Endothelial cell of umbilical vein (primary cell): ENCODE results near the gene CYB5A. TPM values are rescaled to one million over a fixed set of nuclear protein-coding genes. Genes with fewer than 3 reads are reported as not detected.

Experiments
- BruUV-seq: library from RNA; stranded (reverse); fragments of 400-500 nt; replicated peaks from 2 replicates; lab custom pipeline; 2021; lab: Mats Ljungman, UMichigan
- CTCF ChIA-PET: fragments of 300-600, 350-600 bp; sonication (Branson Sonifier 250); formaldehyde crosslinking; loops from one replicate; lab custom pipeline; 2021; ENCODE audit warnings: antibody characterized with exemption, inconsistent platforms; lab: Charles Lee
- POLR2A ChIA-PET: fragments of 300-600, 350-600 bp; sonication (Branson Sonifier 250); formaldehyde crosslinking; loops from one replicate; lab custom pipeline; 2021; ENCODE audit warnings: antibody characterized with exemption, inconsistent platforms; lab: Charles Lee
- DNase-seq: peaks from one replicate; pipeline ENCODE4 v3.0.0-alpha.2; 2011; ENCODE audit warnings: low read depth, low spot score
- FAIRE-seq: peaks from 2 replicates; lab custom pipeline; 2011; peaks lifted over from hg19 to GRCh38; lab: Jason Lieb, UNC
- H2AFZ ChIP-seq: 2 replicates; pipeline ENCODE4 v1.6.0; 2012; ENCODE audit warnings: low read depth, low read length, control low read depth, inconsistent platforms
- H3K27ac ChIP-seq: 2 replicates; pipeline ENCODE4 v1.5.1; 2011; ENCODE audit warnings: low read depth, mild to moderate bottlenecking, control low read depth, low read length, moderate library complexity; ENCODE audit not compliant: insufficient read depth
- H3K27me3 ChIP-seq, 2 experiments: 2 replicates each; pipeline versions ENCODE4 v1.6.0 to v1.6.1; 2011; ENCODE audit warnings: low read length in 2 of 2, mixed read lengths in 1 of 2; ENCODE audit not compliant: control insufficient read depth in 2 of 2, insufficient read depth in 2 of 2
- H3K36me3 ChIP-seq, 2 experiments: 2 replicates in 1 of 2; 3 replicates in 1 of 2; pipeline ENCODE4 v1.5.1; 2011; ENCODE audit warnings: low read length in 2 of 2, mild to moderate bottlenecking in 1 of 2, moderate library complexity in 1 of 2; ENCODE audit not compliant: control insufficient read depth in 2 of 2, insufficient read depth in 2 of 2; ENCODE audit errors: extremely low read depth in 1 of 2
- H3K4me1 ChIP-seq: 3 replicates; pipeline ENCODE4 v1.5.1; 2011; ENCODE audit warnings: mild to moderate bottlenecking, low read length; ENCODE audit not compliant: control insufficient read depth, insufficient read depth; ENCODE audit errors: extremely low read depth
- H3K4me2 ChIP-seq: 2 replicates; pipeline ENCODE4 v1.6.1; 2011; ENCODE audit warnings: low read length, control low read depth, mixed read lengths; ENCODE audit not compliant: insufficient read depth
- H3K4me3 ChIP-seq, 3 experiments: fragments of 200-600 bp in 1 of 3; sonication (generic), shearing (Covaris generic) in 1 of 3; replicated peaks in 1 of 3; 2 replicates each; pipeline ENCODE4 v1.5.1; 2011 to 2016; ENCODE audit warnings: control low read depth in 3 of 3, low read length in 3 of 3, mild to moderate bottlenecking in 2 of 3, inconsistent platforms in 1 of 3, low read depth in 1 of 3, moderate library complexity in 1 of 3; ENCODE audit not compliant: insufficient read depth in 1 of 3
- H3K79me2 ChIP-seq: 2 replicates; pipeline ENCODE4 v1.6.0; 2012; ENCODE audit warnings: low read length, inconsistent platforms; ENCODE audit not compliant: control insufficient read depth, insufficient read depth
- H3K9ac ChIP-seq: replicated peaks from 2 replicates; pipeline ENCODE3; 2011; ENCODE audit warnings: low read length, control low read depth; ENCODE audit not compliant: insufficient read depth; ENCODE audit errors: extremely low read depth
- H3K9me1 ChIP-seq: replicated peaks from 3 replicates; pipeline ENCODE4 v1.6.0; 2011; ENCODE audit warnings: mild to moderate bottlenecking, low read length; ENCODE audit not compliant: control insufficient read depth, insufficient read depth; ENCODE audit errors: extremely low read depth
- H3K9me3 ChIP-seq: replicated peaks from 2 replicates; pipeline ENCODE4 v1.5.1; 2012; ENCODE audit warnings: low read length, inconsistent platforms; ENCODE audit not compliant: control insufficient read depth, insufficient read depth
- H4K20me1 ChIP-seq: replicated peaks from 2 replicates; pipeline ENCODE3; 2011; ENCODE audit warnings: mild to moderate bottlenecking, low read length; ENCODE audit not compliant: control insufficient read depth, insufficient read depth; ENCODE audit errors: extremely low read depth
- CTCF ChIP-seq, 2 donors: IDR thresholded peaks; 1 replicate in 1 of 2; 2 replicates in 1 of 2; pipeline ENCODE4 v1.5.1; 2011; ENCODE audit warnings: low read length in 2 of 2, mild to moderate bottlenecking in 2 of 2, moderate library complexity in 2 of 2, control low read depth in 1 of 2, inconsistent platforms in 1 of 2, low read depth in 1 of 2; ENCODE audit not compliant: insufficient read depth in 1 of 2; ENCODE audit errors: extremely low read depth in 1 of 2
- EZH2 ChIP-seq: IDR thresholded peaks from 2 replicates; pipeline ENCODE4 v1.6.1; 2012; ENCODE audit warnings: borderline replicate concordance, low read depth, mild to moderate bottlenecking, moderate library complexity, low read length, inconsistent platforms; ENCODE audit not compliant: severe bottlenecking
- GATA2 ChIP-seq: IDR thresholded peaks from 2 replicates; pipeline ENCODE4 v1.7.0; 2011; ENCODE audit warnings: low read depth, mild to moderate bottlenecking, moderate library complexity, mixed read lengths, low read length; ENCODE audit not compliant: insufficient read length, insufficient read depth
- JUN ChIP-seq: IDR thresholded peaks from 2 replicates; pipeline ENCODE4 v1.6.1; 2011; ENCODE audit warnings: borderline replicate concordance, low read depth; ENCODE audit not compliant: insufficient read length, insufficient read depth
- MAX ChIP-seq: IDR thresholded peaks from 2 replicates; pipeline ENCODE4 v1.6.1; 2011; ENCODE audit not compliant: insufficient read depth, insufficient read length
- POLR2AphosphoS5 ChIP-seq: IDR thresholded peaks from 2 replicates; pipeline ENCODE4 v1.6.1; 2012; ENCODE audit warnings: low read depth, mild to moderate bottlenecking, control low read depth, low read length, moderate library complexity; ENCODE audit not compliant: insufficient read depth
- dilution Hi-C: fragments of 300-500 bp; cut with MboI; formaldehyde crosslinking; loops from one replicate; pipeline ENCODE4 v1.15.0; 2019; ENCODE audit warnings: low sequenced_read_pairs; ENCODE audit not compliant: extremely low pct_ligation_motif_present
- intact Hi-C: fragments of 100-400 bp; cut with micrococcal nuclease; formaldehyde crosslinking; loops from one replicate; pipeline ENCODE4 v1.10.0; 2022
- polyA plus RNA-seq, 4 experiments: library from polyadenylated mRNA; depleted of rRNA in 3 of 4; stranded (reverse) in 3 of 4; unstranded in 1 of 4; fragments of >200 nt; gene quantifications; 2 replicates each; pipeline versions ENCODE4 v1.2.1 to v1.2.3, GENCODE V29; 2011 to 2012; ENCODE audit warnings: missing spikeins in 1 of 4
- total RNA-seq: library from RNA; stranded (reverse); gene quantifications from 2 replicates; pipeline ENCODE4 v1.2.3, GENCODE V29; 2021

The CYB5A gene
- total and polyA plus RNA-seq, 2 donors (not counting 3 experiments of a cell fraction or from before 2014, with no cell fraction given) = 24.9 to 74.0 TPM

- Histone ChIP-seq H3K27me3 (no peaks in the 10 kb centered on the region), H3K79me2 (no peaks in the 10 kb centered on the region), H2AFZ (no peak overlapping the region), H4K20me1 (no peaks in the 10 kb centered on the region), H3K4me1 (no peaks in the 10 kb centered on the region), H3K9me3 (no peaks in the 10 kb centered on the region), H3K27ac (no peak overlapping the region), H3K9ac (no peak overlapping the region), H3K36me3 (no peaks in the 10 kb centered on the region), H3K9me1 (no peaks in the 10 kb centered on the region), H3K4me2 (no peak overlapping the region), H3K4me3 (no peak overlapping the region)
- ChIA-PET POLR2A (no interaction called here), CTCF (interaction anchor here (1.0 kb wide), 2 partner anchors 10 to 138 kb away, joined by 4 to 8 read pairs; no protein-coding TSS in a partner anchor)
- TF ChIP-seq MAX = no peak
- TF ChIP-seq POLR2AphosphoS5 = no peak
- no peak for TF ChIP-seq EZH2
- TF ChIP-seq JUN = no peak
- no peak for TF ChIP-seq CTCF (IDR thresholded peaks at IDR 0.05; ENCODE audit: extremely low read depth in 1 of 2, insufficient read depth in 1 of 2, low read depth in 1 of 2, low read length in 2 of 2)
- TF ChIP-seq GATA2 = no peak
- BruUV-seq = no TSS peak
- intact Hi-C loops (no loop called here), dilution Hi-C loops (no loop called here)
- no peak for FAIRE-seq
- DNase-seq = no peak
These were observed 87.1 kb downstream of the CYB5A start for GRCh38 chr18:74204526-74205152.
